IPS DF 4.7 (cell line): ENCODE measurements around the gene CAMTA1.

Source experiments
- DNase-seq: peaks from one replicate; pipeline ENCODE4 v3.0.0-alpha.2; 2013; ENCODE audit warnings: low spot score; ENCODE audit errors: extremely low read depth

The CAMTA1 gene

GRCh38 chr1:7253118-7253480, 467.8 kb downstream of the CAMTA1 start:
- DNase-seq = no peak

- no peak for DNase-seq
Measured at GRCh38 chr1:7253988-7254587, 468.8 kb downstream of the CAMTA1 start.

DNA sequence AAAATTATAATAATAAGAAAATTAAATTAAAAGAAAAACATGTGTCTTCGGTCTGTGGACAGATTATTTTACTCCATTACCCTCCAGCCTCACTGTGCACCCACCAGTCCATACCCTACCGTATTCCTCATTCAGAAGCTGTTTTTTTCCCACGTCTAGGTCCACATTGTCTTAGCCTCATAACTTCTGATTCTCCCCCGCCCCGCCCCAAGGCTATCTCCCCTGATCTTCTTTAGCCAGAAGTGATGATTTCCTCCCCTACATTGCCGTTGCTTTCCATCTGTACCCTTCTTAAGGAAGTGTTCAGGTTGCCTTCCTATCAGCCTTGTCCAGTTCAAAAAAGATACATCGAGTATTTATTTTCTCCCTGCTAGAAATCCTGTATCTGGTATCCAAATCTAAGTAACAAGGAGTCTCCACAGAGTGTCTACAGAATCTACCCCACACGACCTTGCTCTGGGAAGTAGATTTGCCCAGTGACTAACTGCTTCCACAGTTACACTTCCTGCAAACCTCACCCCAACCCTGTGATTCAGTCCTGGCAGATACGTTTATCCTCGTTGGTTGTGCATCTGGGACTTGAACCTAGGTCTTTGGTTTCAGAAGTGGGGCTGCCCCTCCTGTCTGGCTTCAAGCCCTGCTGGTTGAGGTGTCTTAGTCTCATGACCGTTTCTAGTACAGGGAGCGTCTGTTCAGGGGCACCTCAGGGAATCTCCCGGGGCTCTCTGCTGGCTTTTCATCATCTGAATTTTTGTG, 470.2 kb downstream of the CAMTA1 start:
- DNase-seq = no peak

- DNase-seq = no peak
Measured at GRCh38 chr1:7256526-7256925, 471.3 kb downstream of the CAMTA1 start.

GRCh38 chr1:7257225-7257624, 472.0 kb downstream of the CAMTA1 start:
- no peak for DNase-seq

GRCh38 chr1:7258589-7259135, 473.4 kb downstream of the CAMTA1 start:
- no peak for DNase-seq

DNA sequence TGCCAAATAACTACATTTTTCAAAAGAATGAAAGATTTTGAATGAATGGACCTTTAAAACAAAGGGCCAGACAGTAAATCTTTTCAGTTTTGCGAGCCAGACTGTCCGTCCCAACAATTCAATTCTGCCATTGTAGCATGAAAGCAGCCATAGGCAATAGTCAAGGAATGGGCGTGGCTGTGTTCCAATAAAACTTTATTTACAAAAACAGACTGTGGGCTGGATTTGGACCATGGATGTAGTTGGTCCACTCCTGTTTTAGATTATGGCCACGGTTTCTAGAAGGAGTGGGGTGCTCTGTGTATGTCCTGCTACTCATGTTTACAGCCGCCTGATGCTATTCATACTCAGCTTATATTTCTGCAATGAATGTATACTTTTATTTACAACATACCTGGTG, 474.7 kb downstream of the CAMTA1 start:
- DNase-seq = no peak

- DNase-seq = no peak
Measured at GRCh38 chr1:7261490-7261889, 476.2 kb downstream of the CAMTA1 start.

- DNase-seq = no peak
Measured at GRCh38 chr1:7262611-7263010, 477.4 kb downstream of the CAMTA1 start.

GRCh38 chr1:7263021-7263960, 478.0 kb downstream of the CAMTA1 start:
- no peak for DNase-seq

DNA sequence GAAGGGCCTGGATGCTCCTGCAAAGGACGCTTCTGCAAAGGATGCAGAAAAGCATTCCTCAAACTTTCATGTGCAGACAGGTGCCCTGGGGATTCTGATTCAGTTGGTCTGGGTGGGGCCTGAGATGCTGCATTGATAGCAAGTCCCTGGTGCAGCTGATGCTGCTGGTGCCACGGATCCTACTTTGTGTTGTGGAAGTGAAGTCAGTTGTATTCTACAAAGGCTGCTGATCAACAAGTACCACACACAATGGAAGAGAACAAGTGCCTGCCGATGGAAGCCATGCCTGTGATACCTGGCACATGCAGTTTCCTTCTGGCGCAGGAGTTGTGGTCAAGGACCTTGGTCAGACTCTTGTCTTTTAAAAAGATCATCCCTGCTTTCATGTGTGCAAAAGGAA, 478.8 kb downstream of the CAMTA1 start:
- DNase-seq = no peak

- DNase-seq = no peak
Measured at GRCh38 chr1:7265771-7266371, 480.6 kb downstream of the CAMTA1 start.

DNA sequence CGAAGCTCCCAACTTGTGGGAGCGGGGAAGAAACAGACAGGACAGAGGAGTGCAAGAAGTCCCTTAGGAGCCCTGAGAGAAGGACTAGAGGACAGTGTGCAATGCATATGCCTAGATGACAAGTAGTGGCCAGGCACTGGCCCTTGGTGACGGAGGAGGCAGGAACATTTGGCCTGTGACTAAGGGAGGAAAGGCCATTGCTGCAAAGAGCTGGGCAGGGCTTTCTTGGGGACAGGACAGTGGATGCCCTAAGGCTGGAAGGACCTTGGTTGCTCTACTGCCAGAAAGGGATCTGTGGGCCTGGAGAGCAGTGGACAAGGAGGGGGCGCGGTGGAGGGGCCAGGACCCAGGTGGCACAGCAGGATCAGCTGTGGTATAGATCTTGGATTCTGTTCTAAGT, 481.3 kb downstream of the CAMTA1 start:
- DNase-seq = no peak

DNA sequence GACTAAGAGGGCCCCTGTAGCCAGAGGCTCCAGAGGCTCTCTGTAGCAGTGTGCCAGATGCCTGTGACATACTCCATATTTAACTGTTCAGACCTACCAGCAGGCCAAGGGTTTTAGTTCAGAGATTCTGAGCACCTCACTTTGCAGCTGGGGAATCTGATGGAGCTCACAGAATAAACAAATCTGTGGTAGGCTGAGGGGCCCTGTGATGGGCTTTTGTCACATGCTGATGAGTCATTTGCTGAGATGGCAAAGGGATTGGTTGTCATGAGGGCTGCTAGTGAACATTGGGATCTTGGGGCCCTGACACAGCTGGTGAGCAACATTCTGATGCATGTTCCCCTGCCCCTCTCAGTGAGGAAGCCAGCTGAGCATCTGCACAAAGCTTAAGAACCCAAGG, 482.2 kb downstream of the CAMTA1 start:
- no peak for DNase-seq

- DNase-seq = no peak
Measured at GRCh38 chr1:7268983-7269382, 483.7 kb downstream of the CAMTA1 start.

DNA sequence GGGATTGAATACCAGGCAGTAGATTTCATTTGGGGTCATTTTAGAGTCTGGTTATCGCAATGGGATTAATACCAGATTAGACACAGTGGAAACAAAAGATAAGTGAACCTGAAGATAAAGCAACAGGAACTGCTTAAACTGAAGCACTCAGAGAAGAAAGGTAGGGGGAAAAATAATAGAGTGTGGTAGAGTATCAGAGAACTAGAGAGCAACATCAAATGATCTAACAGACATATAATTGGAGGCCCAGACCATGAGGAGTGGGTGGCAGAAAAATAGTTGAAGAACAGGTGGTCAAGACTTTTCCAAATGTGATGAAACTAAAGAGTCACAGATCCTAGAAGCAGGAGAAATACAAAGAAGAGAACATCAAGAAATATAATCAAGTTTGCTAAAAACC, 484.3 kb downstream of the CAMTA1 start:
- DNase-seq = no peak

DNA sequence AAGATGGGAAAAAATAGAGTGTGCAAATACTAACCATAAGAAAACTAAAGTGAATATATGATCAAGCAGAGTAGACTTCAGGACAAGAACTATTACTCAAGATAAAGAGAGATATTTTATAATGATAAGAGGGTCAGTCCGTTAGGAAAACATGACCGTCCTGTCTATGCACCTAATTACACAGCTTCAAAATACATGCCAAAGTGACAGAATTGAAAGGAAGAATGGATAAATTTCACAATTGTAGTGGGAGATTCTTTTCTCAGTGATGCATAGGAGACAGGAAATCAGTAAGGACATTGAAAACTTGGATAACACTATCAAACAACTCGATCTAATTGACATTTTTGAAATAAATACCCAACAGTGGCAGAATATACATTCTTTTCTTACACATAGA, 489.0 kb downstream of the CAMTA1 start:
- DNase-seq = no peak

DNA sequence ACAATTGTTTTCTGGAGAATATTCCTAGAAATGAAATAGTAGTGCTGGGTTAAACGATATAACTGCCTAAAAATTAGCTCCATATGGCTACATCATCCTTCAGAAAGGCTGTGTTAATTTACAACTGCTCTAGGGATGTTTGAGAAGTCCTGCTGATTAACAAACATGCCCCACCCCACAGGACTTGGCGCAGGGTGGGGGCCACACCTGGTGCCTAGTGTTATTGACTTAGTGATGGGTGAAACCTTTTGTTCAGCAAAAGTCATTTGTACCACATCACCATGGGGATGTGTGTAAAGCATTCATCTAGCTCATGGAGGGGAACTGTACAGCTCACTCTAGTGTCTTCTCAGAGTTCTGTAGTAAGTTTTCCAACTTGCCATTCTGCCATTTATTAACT, 492.8 kb downstream of the CAMTA1 start:
- no peak for DNase-seq

DNA sequence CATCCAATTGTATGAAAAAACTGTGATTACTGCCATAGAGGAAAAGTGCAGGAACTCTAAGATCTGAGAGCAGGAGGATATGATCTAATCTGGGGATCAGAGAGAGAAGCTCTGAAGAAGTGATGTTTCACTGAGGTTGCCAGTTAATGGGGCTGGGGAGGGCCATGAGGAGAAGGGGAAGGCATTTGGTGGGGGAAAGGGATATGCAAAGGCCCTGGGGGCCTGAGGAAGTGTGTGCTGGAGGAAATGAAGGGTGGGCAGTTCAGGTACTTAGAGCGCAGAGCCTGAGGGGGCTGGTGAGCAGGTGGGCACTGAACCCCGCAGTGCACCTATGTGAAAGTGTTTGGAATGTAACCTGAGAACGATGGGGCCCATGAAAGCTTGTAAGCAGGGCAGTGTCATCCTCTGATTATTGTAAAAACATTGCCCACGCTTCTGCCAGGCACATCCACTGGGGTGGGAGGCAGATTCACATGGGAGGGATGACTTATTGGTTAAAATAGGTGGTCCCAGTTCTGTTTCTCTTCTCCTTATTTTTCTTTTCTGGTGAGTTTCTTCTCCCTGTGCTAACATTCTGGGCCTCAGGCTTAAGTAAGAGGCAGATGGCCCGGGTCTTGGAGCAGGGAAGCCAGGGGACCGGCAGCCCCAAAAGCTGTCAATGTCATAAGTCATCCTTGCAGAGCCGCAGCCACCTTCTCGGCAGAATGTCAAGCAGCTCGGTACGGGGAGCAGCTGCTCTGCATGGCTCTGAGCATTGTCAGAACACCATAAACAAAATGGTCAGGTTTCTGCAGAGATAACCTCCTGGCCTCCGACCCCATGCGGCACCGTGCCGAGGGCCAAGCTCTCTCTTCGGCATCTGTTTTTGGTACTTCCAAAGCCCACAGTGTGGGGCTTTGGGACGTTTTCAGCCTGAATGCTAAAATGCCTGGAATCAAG, 493.8 kb downstream of the CAMTA1 start:
- DNase-seq = no peak

DNA sequence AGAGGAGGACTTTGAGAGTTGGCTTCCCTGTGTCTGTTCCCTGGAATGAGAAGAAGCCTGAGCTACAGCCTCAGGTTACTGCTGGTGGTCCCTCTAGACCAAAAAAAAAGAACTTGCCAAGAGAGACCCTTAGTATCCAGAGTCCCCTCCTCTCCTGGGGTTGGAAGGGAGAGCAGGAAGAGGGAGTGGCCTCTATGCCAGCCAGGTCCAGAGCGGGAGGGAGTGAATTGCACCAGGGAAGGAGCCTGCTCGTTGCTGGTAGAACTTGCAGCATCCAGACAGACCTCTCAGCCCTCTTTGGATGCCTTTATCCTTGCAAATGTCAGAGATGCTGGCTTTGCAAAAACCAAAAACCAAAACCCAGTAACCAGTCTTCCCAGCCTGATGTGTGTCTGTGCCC, 494.5 kb downstream of the CAMTA1 start:
- DNase-seq = no peak
